Activated gamma-delta T cell treated with Interleukin-2 at 50 U/mL for 16 hours (primary cell): ENCODE measurements around the gene TACC2.

Experiments used
- DNase-seq: peaks from one replicate; pipeline ENCODE4 v3.0.0-alpha.2; 2020

The TACC2 gene

DNA sequence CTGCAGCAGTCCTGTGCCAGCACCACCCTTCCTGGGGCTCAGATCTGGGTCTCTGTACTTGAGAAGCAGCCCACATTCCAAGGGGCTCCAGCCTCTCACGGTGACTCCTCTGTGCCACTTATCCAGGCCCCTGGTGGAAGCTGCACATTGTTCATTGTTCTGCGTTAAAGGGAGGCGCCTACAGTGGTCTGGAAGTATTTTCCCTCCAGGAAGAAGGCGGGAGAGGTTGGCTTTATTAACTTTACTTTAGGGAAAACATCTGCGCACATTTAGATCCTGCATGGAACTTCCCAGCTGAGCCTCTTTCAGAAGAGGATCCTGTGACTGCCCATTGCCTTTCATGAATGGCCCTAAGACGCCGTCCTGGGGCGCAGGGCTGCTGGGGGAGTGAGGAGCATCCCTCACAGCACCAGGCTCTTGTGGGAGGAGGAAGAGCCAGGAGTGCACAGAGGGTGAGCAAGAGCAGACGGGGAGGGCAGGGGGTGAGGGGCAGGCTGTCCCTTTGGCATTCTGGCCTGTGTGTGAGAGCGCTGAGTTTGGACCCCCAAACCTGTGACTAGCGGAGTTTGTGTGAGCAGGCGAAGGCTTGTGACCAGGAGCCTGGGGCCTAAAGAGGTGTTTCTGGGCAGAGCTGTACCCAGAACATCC lies 183.5 kb downstream of the TACC2 start:
- DNase-seq = no peak

DNA sequence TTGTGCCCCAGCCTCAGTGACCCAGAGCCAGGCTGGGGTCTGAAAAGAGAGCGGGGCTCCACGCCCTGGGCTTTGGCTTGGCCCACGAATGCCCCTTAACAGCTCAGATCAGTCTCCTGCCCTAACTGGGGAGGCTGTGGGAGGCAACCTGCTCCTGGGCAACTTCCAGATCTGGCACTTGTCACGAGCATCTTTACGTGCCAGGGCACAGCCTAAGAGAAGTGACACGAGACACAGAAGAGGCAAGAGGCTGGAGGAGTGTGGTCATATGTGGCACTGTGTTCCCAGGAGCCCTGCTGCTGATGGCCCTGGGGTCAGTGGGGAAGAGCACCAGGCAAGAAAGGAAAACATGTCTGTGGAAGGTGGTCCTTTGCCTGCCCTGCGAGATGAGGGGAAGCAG lies 184.4 kb downstream of the TACC2 start:
- no peak for DNase-seq

DNA sequence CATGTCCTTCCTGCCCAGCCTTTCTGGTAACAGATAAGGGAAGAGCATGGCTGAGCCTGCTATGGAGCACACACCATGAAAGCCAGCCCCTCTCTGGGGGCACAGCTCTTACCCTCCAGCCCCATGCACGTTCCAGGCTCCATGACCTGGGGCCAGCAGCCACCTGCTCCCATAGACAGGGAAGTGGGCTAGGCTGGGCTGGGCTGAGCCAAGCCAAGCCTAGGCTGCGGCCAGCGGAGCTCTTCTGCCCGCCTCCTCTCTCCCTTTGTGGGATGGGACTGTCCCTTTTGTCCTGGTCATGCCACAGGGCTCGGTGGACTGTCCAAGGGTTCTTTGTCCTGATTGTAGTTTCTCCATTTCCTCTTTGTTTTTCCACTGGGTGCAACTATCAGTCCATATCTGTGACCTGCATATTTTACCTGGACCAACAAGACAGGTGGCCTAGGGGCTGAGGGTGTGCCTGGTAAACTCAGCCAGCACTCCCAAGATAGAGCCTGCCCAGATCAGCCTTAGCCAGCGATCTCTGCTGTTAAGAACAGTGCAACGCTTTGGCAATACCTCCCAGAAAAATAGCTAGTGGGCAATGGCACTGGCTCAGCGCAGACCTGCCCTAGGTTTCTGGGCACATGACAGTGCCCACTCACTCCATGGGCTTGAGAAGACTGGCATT lies 184.9 kb downstream of the TACC2 start:
- DNase-seq = no peak

DNA sequence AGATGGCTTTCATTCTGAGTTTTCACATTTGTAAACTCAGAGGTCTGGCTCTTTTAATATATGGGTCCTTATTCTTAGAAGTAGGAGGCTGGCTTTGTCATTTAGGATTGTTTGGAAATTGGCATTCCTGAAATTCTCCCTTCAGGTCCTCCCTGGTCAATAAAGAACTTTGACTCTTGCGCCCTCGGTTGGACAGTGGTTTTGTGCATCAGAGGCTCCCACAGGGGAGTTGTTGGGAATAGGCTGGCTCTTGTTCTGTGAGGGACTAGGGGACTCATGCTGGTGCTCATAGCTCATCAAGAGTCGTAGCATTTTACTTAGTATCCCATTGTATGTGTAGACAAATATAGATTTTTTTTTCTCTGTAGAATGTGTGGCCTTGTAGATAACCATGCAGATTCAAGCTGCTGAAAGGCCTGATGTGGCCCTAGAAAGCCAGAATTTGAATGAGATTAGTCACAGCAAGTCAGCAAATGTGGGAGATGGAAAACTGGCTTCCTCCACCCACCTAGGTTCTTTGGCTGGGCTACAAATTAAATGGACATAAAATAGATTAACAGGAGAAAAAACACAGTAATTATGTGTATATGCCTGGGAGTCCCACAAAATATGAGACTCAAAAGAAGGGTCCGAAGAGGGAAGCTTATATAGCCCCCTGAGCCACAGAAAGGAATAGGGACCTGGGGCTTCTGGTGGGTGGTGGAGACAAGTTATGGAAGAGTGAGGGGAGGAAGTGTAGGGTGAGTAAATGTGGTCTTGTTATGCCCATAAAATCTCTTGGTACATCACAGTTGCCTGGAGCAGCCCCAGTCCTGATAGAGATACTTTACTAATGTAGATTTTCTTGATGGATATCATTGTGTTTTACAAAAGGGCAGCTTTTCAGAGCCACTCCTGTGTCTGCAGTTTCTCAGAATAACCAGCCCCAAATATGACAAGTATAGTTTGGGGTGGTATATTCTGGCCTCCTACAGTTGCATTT lies 187.6 kb downstream of the TACC2 start:
- no peak for DNase-seq

DNA sequence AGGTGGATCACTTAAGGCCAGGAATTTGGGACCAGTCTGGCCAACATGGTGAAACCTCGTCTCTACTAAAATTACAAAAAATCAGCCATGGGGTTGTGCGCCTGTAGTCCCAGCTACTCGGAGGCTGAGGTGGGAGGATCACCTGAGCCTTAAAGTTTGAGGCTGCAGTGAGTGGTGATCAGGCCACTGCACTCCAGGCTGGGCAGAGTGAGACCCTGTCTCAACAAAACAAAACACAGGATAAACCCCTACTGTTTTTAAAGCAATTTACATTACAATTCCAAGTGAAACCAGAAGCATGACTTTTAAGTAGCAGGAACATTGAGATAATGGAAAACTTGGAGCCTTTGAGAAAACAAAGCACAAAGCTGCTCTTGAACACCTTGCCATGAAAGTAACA lies 189.7 kb downstream of the TACC2 start:
- DNase-seq = no peak

DNA sequence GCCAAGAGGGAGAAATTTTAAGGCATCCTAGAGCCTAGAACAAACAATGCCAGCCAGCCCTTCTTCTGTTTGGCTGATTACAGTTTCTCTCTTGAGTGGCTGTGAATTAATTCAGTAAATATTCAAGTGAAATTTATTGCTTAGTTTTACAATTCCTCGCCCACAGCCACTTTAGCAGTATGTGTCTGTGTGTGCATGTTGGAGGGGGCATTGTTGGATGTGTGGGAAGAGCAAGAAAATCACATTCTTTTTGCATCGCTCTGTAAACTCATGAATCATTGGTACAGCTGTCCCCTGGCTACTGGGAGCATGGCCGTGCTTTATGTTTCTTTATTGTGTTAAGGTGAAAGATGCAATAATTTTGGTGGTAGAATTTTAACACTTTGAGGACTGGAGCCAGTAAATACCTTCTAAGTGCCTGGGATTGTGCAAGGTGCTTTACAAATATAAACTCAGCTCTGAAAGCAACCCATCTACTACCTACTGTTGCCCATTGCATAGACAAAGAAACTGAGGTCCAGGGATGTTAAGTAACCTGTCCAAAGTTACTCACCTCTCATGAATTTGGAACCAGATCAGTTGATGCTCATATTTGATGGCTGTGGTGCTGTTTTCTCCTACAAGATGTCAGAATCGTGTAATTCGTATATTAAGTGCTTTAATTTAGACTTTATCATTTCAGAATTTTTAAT lies 192.2 kb downstream of the TACC2 start:
- no peak for DNase-seq

DNA sequence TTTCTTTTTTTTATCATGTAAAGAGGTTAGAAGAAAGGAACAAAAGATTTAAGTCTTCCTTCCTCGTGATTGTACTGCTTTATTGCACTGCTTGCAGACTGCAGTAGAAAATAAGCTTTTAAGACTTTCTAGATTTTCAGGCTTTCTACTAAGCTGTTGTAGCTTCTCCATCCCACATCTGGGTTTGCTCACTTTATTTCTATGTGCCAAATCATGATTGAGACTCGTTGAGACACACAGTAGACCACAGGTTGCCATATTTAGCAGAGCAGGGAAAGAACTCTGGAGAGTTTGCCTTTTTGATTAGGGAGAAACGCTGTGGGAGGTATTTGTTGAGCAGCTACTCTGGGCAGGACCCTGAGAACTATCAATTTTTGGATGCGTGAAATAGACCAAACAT lies 192.9 kb downstream of the TACC2 start:
- no peak for DNase-seq

DNA sequence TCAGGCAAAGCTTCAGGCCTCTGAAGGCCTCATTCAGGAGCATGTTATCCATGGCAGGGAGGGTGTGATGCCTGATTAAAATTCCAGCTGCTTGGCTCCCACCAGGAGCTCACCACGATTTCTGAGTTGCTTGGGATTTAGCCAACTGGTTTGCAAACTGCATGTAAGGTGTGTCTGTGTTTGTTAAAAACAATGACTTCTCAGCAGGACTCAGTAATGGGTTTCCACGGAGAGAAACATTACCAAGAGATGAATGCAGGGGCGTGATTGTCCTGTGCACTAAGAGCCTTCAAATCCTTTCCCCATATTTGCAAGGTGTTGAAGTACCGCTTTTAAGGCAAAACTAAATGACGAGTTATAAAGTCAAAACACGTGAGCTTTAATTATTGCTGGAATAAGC lies 193.3 kb downstream of the TACC2 start:
- no peak for DNase-seq

DNA sequence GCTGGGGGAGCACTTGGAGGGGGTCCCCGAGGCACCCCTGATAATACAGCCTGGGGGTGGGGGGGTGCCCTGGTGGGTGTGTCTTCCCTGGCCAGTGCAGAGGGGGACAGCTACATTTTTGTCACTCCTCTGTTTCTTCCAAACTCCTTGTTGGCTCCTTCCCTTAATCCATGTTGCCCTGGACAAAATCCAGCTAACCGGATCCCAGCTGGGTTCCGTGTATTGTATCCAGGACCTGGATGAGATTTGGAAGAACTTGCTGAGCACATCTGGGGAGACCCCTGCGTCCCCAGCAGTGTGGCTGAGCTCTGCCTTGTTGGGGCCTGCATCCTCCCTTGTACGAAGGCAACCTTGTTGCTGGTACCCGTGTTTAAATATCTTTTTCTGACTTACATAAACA lies 195.3 kb downstream of the TACC2 start:
- DNase-seq = no peak

DNA sequence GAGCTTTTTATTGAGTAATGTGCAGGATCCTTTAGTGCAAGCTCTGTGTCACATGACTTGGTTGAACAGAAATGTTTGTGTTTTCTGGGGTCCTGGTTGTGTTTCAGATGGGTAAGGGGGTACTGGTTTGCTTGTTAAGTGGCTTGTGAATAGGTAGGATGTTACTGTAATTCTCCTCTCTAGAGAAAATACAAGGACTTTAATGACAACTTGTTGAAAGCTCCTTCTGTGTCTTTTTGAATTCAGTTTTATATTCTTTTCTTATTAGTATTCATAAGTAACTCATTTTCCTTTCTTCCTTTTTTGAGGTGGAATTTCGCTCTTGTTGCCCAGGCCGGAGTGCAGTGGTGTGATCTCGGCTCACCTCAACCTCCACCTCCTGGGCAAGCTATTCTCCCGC lies 196.7 kb downstream of the TACC2 start:
- DNase-seq = no peak

DNA sequence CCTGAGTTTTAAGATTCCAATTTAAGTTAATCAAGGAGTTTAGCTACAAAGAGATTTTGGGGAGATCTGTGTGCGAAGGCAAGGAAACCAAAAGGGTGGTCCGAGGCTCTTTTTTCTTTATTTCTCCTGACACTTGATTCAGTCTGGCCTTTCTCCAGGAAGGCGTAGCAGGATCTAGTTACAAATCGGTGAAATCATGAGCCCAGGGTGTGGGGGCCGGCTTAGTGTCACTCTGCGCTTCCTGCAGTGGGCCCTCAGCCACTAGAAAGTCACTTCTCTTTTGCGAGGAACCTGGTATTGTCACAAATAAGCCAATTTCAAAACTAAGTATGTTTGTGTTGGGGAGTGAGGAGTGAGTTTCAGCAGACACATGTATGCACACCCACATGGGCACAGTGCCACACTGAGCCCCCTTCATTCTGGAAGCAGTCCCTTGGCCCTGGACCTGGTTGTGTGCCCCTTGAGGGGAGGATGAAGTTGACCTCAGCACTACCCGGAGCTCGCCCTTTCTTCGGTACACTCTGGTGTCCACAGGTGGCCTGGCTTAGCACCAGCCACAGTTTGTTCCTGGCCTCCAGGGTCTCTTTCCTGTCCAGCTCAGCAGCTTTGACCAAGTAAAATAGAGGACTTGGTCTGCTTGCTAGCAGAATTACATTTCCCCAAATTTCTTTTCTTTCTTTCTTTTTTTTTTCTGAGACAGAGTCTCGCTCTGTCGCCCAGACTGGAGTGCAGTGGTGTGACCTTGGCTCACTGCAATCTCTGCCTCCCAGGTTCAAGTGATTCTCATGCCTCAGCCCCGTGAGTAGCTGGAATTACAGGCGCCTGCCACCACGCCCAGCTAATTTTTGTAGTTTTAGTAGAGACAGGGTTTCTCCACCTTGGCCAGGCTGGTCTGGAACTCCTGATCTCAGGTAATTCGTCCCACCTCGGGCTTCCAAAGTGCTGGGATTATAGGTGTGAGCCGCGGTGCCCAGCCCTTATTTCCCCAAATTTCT lies 198.2 kb downstream of the TACC2 start:
- DNase-seq = no peak

DNA sequence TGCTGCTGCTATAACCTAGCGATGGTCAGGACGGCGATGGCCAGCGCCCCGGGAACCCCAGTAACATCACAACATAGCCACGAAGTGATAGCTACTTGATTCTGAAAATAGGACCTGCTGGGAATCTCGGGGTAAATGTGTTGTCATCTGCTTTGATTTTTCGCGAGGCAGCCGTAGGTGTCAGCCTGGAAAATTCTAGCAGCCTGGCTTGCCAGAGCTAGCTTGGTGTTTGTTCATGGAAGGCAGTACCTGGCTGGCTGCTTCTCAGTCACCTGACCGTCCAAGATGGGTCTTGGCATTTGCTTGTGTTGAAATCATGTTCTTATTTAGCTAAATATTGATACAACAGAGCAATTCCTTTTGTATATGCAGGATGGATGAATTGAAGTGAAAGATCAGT lies 199.7 kb downstream of the TACC2 start:
- DNase-seq = no peak

DNA sequence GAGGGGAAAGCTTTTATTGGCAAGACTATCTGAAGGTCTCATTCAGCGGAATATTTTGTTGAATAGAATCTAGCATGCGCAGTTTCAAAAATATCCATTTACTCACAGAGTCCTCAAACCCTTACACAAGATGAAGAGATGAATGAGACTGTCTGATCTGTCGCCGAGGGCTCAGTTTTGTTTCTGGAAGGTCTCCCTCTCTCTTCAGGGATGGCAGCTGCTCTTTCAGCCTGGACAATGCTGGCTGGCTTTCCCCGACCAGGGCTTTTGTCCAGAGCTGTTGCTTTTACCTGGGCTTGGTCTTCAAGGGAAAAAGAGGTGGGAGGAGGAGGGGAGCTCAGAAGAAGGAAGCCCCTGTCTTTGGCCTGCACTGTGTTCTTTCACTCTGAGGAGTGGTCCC lies 200.2 kb downstream of the TACC2 start:
- DNase-seq = no peak

DNA sequence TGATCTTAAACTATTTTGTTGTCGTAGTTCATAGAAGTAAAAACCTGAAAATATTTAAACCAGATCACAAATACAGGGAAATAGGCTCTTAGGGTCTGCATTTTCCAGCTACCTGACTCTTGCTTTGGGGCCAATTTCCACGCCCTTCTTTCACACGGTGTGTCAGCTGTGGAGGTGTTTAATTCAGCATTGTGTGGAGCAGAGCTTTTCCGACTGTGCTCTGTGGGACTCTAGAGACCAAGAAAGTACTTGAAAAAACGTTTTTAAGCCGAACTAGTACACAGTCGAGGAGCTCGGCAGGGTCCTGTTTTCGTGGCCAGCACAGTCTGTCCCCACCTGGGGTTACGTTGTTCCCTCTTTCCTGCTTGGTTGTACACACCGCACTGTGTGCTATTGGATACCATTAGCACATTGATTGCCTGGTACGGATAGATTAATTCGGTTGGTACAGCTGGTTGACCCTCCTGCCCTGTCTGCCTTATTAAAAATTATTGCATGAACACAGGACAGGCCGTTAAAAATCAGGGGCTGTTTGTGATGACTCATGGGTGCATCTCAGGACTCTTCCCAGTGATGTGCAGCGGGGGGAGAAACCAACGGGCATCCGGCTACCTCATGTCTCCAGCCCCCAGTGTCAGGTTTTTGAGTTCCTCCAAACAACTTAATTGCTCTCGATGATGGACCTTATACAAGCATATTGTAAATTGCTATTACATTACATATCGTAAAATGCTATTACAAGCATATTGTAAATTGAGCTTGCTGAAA lies 201.4 kb downstream of the TACC2 start:
- no peak for DNase-seq

DNA sequence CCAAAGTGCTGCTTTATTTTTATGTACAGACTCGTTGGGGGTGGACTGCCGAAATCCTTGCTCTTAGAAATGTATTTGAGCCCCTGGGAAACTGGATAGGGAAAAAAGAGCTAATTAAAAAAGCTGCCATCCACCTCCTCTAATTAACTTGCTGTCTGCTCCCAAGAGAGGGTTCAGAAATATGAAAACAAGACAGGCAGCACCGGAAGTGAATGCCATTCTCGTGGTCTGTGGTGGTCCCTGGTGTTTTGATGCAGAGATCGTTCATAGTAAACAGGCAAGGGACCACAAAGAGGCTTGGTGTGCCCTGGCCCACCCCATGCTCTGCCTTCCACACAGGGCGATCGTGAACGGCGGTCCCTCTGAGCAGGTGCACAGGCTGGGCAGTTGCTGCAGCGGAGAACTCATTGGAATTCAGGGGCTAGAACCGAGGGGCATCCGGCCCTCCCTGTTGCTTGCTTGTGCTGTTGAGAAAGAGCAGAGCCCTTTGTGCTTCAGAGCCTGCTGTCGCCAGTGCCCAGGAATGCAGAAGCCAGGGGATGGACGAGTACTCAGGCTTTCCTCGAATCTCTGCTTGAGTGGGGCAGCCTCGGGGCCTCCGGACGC lies 203.1 kb downstream of the TACC2 start:
- DNase-seq = no peak

DNA sequence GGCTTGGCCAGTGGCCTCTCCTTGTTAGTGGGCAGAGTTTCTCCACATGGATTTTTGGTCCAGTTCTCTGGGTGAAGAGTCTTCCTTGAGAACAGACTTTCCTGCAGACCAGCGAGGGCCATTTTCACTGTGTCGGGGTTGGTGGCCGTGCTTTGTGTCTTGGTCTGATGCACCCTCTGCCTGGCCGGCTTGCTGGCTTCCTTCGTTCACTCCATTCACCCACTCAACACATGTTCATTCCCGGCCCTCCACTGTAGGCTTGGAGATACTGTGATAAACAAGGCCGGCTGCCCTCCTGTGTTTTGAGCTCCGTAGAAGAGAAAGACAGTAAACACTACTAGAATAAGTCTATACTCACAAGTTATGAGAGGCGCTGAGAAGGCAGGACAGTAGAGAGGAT lies 205.3 kb downstream of the TACC2 start:
- no peak for DNase-seq

DNA sequence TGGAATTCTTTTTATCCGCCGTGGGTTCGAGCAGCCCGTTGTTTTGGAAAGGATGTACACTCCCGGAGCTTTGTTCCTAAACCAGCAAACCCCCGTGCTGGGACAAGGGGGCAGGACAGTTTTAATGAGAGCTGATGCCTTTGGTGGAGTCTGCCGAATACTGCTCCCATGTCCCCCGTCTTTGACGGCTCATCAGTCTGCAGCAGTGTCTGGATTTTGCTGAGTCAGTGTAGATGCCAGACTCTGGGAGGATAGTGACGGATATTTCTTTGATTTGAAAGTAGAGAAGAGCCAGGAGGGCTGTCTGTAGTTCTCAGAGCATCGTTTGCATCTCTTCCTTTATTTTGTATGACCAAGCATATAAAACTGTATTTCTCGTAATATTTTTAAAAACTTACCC lies 207.3 kb downstream of the TACC2 start:
- no peak for DNase-seq

DNA sequence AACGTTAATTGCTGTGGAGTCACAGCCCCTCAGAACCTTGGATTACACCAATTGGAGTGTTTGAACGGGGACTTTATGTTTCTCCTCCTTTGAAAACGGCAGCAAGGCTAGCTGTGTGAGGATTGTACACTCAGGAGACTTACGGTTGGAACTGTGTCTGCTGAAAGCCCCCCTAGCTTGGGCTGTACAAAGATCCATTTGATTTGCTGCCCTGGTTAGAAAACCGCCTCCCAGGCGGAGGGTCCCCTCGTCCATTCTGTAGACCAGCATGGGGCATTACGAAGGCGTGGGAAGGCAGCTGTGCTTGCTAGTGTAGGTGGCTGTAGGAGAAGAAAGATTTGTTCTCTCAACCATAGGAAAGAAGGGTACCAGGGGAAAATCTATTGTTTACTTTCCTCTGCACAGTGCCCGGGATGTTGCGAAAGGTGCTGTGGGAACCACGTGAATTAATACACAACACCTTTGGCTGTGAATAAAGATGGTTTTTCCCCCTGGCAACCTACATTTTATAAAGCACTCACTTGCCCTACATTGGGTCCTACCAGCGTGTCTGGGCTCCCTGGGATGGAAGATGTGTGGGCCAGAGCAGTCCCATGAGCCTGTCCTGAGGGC lies 208.8 kb downstream of the TACC2 start:
- DNase-seq = no peak

DNA sequence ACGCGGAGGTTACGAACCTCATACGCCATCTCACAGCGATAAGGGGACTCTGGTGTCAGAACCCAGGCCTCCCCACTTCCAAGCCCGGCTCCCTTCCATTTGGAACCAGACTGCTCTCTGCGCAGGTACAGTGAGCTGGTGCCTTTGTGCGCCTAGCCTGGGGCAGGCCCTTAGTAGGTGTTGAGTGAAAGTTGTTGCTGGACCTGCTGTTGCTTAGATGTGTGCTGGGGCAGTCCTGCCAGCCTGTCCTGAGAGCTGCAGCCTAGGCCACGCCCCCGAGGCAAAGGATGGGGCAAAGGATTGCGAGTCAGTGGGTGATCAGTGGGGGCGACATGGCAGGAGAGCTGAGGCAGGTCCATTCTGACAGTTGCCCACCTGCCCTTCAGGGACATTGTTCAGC lies 209.7 kb downstream of the TACC2 start:
- DNase-seq = no peak

DNA sequence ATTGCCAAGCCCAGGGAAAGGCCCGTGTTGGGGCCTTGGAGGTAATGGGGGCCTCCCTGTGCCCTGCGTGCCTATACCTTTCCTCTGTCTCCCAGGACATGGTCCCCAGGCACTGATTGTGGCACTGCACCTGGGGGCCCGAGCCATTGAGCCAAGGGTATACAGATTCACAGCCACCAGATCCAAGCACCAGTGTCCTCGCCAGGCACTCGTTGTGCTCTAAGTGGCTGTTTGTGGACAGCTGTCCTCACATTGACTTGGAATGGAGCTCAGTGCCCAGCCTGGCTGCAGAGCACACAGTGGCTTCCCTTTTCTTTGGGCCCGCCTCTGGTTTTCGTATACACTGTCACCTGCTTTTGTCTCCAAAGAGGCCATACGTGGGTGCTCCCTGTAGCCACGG lies 210.1 kb downstream of the TACC2 start:
- DNase-seq = no peak
